HepG2 (cell line): ENCODE measurements around the gene ARHGAP35. TPM values are rescaled to one million over a fixed set of nuclear protein-coding genes. Genes with fewer than 3 reads are reported as not detected.

Source experiments
- ATAC-seq: fragments of 200-7000 bp; cut with Tn5 transposase; 3 replicates; pipeline ENCODE4 v1.9.1; 2020; ENCODE audit warnings: mild to moderate bottlenecking, moderate library complexity
- BruUV-seq: library from RNA; stranded (reverse); fragments of 400-500 nt; replicated peaks from 2 replicates; lab custom pipeline; 2021; lab: Mats Ljungman, UMichigan
- CTCF ChIA-PET: fragments of 300-600 bp; formaldehyde crosslinking; extraction: SDS; loops from one replicate; lab custom pipeline; 2021; ENCODE audit warnings: low total read pairs, inconsistent platforms, low intra/inter-chr PET ratio; lab: Yijun Ruan, JAX
- POLR2A ChIA-PET: fragments of 350-600 bp; sonication (Branson Sonifier 250); formaldehyde crosslinking; loops from one replicate; lab custom pipeline; 2020; ENCODE audit warnings: antibody characterized with exemption, inconsistent platforms; lab: Yijun Ruan, JAX
- DNase-seq: peaks from one replicate; pipeline ENCODE4 v3.0.0-alpha.2; 2015; ENCODE audit warnings: low spot score
- FAIRE-seq: peaks from 3 replicates; lab custom pipeline; 2011; peaks lifted over from hg19 to GRCh38; lab: Jason Lieb, UNC
- H2AFZ ChIP-seq: one replicate; pipeline ENCODE4 v1.6.1; 2011; ENCODE audit warnings: low read length, inconsistent platforms
- H3K27ac ChIP-seq: fragments of 300-600 bp; 3 replicates; pipeline ENCODE4 v1.8.0; 2011; ENCODE audit warnings: mixed run types, mild to moderate bottlenecking, mixed read lengths, low read length, inconsistent platforms; ENCODE audit not compliant: insufficient read depth; ENCODE audit errors: extremely low read length
- H3K27me3 ChIP-seq, 2 experiments: fragments of 200-600 bp in 1 of 2; 2 replicates in 1 of 2; 3 replicates in 1 of 2; pipeline versions ENCODE4 v1.6.0 to v1.8.0; 2011; ENCODE audit warnings: low read length in 2 of 2, mild to moderate bottlenecking in 2 of 2, moderate library complexity in 2 of 2, inconsistent platforms in 1 of 2; ENCODE audit not compliant: insufficient read depth in 2 of 2, control insufficient read depth in 1 of 2
- H3K36me3 ChIP-seq, 2 experiments: fragments of 200-600 bp in 1 of 2; replicated peaks in 1 of 2; 2 replicates in 1 of 2; 3 replicates in 1 of 2; pipeline versions ENCODE4 v1.5.1 to v1.8.0; 2011; ENCODE audit warnings: low read length in 2 of 2, inconsistent platforms in 1 of 2; ENCODE audit not compliant: insufficient read depth in 2 of 2, control insufficient read depth in 1 of 2
- H3K4me1 ChIP-seq: 2 replicates; pipeline ENCODE4 v1.5.1; 2012; ENCODE audit warnings: low read length, inconsistent platforms; ENCODE audit not compliant: insufficient read depth
- H3K4me2 ChIP-seq: 2 replicates; pipeline ENCODE4 v1.6.0; 2011; ENCODE audit warnings: low read depth, low read length, inconsistent platforms
- H3K4me3 ChIP-seq, 3 experiments: fragments of 200-600 bp in 1 of 3; sonication (generic), shearing (Covaris generic) in 1 of 3; replicated peaks in 1 of 3; 2 replicates each; pipeline ENCODE4 v1.5.1; 2011 to 2016; ENCODE audit warnings: low read length in 3 of 3, inconsistent platforms in 2 of 3, low read depth in 2 of 3, mild to moderate bottlenecking in 2 of 3, control low read depth in 1 of 3, mixed read lengths in 1 of 3; ENCODE audit not compliant: insufficient read depth in 1 of 3
- H3K79me2 ChIP-seq: one replicate; pipeline ENCODE4 v1.6.1; 2011; ENCODE audit warnings: low read length, inconsistent platforms; ENCODE audit not compliant: insufficient read depth
- H3K9ac ChIP-seq: 2 replicates; pipeline ENCODE4 v1.6.0; 2011; ENCODE audit warnings: mild to moderate bottlenecking, low read depth, low read length, inconsistent platforms; ENCODE audit not compliant: insufficient read depth
- H3K9me3 ChIP-seq: 2 replicates; pipeline ENCODE4 v1.5.1; 2012; ENCODE audit warnings: mild to moderate bottlenecking, low read length
- H4K20me1 ChIP-seq: 2 replicates; pipeline ENCODE4 v1.6.0; 2011; ENCODE audit warnings: inconsistent platforms, mild to moderate bottlenecking, low read length, moderate library complexity; ENCODE audit not compliant: insufficient read depth
- AKNA ChIP-seq: sonication (generic); formaldehyde crosslinking; IDR thresholded peaks from 2 replicates; pipeline ENCODE4 v1.4.0; 2020; ENCODE audit warnings: missing genetic modification reagents, borderline replicate concordance
- ARNT ChIP-seq: fragments of 450-650 bp; IDR thresholded peaks from 2 replicates; pipeline ENCODE4 v1.6.1; 2017
- CBX1 ChIP-seq: IDR thresholded peaks from one replicate; pipeline ENCODE4 v1.6.1; 2016; ENCODE audit warnings: antibody characterized with exemption, low read depth
- CCDC6 ChIP-seq: sonication (generic); formaldehyde crosslinking; IDR thresholded peaks from 2 replicates; pipeline ENCODE4 v1.8.1; 2022; ENCODE audit warnings: mild to moderate bottlenecking, missing genetic modification reagents, moderate library complexity
- DDIT3 ChIP-seq: sonication (generic); formaldehyde crosslinking; IDR thresholded peaks from 2 replicates; pipeline ENCODE4 v1.4.0; 2020; ENCODE audit warnings: mild to moderate bottlenecking, missing genetic modification reagents
- GATAD2A ChIP-seq: IDR thresholded peaks from 2 replicates; pipeline ENCODE4 v1.6.1; 2016
- RFX5 ChIP-seq: IDR thresholded peaks from 2 replicates; pipeline ENCODE4 v1.6.1; 2011; ENCODE audit warnings: low read depth, low read length, improper control_type of control experiment
- SIX1 ChIP-seq: sonication (generic); formaldehyde crosslinking; IDR thresholded peaks from 2 replicates; pipeline ENCODE4 v1.4.0; 2020; ENCODE audit warnings: missing genetic modification reagents, borderline replicate concordance
- ZBTB21 ChIP-seq: sonication (generic); formaldehyde crosslinking; IDR thresholded peaks from 2 replicates; pipeline ENCODE4 v1.4.0; 2020; ENCODE audit warnings: missing genetic modification reagents
- ZNF205 ChIP-seq: IDR thresholded peaks from 2 replicates; pipeline ENCODE4 v1.6.1; 2018; ENCODE audit warnings: missing biosample characterization, missing genetic modification reagents
- ZNF326 ChIP-seq: sonication (generic); formaldehyde crosslinking; IDR thresholded peaks from 2 replicates; pipeline ENCODE4 v1.4.0; 2020; ENCODE audit warnings: missing genetic modification reagents, borderline replicate concordance
- ZNF337 ChIP-seq: sonication (generic); formaldehyde crosslinking; IDR thresholded peaks from 2 replicates; pipeline ENCODE4 v1.5.1; 2020; ENCODE audit warnings: missing genetic modification reagents, low read depth, mild to moderate bottlenecking, borderline replicate concordance
- ZNF512B ChIP-seq: sonication (generic); formaldehyde crosslinking; IDR thresholded peaks from 2 replicates; pipeline ENCODE4 v1.5.1; 2020; ENCODE audit warnings: missing genetic modification reagents, mild to moderate bottlenecking, borderline replicate concordance
- ZNF576 ChIP-seq: sonication (generic); formaldehyde crosslinking; IDR thresholded peaks from 2 replicates; pipeline ENCODE4 v1.4.0; 2020; ENCODE audit warnings: mild to moderate bottlenecking, missing genetic modification reagents
- ZNF672 ChIP-seq: sonication (generic); formaldehyde crosslinking; IDR thresholded peaks from 2 replicates; pipeline ENCODE4 v1.8.1; 2022; ENCODE audit warnings: missing genetic modification reagents
- ZNF878 ChIP-seq: sonication (generic); formaldehyde crosslinking; IDR thresholded peaks from 2 replicates; pipeline ENCODE4 v1.8.1; 2023; ENCODE audit warnings: mild to moderate bottlenecking, missing genetic modification reagents, moderate library complexity
- WGBS: methylation state at CpG from one replicate; pipeline ENCODE4 v1.1.6; 2017; ENCODE audit warnings: low lambda C conversion rate; 5-methylcytosine and 5-hydroxymethylcytosine counted together
- in situ Hi-C: cut with HindIII; loops from 2 replicates; pipeline ENCODE4 v1.10.0; 2017; ENCODE audit warnings: low pct_unique_long_range_greater_than_20kb; ENCODE audit not compliant: extremely low pct_ligation_motif_present
- intact Hi-C: fragments of 100-400 bp; cut with micrococcal nuclease; formaldehyde crosslinking; loops from one replicate; pipeline ENCODE4 v1.10.0; 2022; ENCODE audit not compliant: unreplicated experiment
- polyA plus RNA-seq, 8 experiments: library from polyadenylated mRNA; depleted of rRNA in 3 of 8; stranded (reverse) in 7 of 8; unstranded in 1 of 8; fragments of >200 nt; fragmentation: Illumina TruSeq in 4 of 8; extraction: Trizol in 4 of 8; gene quantifications; 2 replicates each; pipeline versions ENCODE4 v1.2.1 to v1.2.3, GENCODE V29; 2011 to 2016; ENCODE audit warnings: low read depth in 4 of 8, missing spikeins in 1 of 8, mixed read lengths in 1 of 8; ENCODE audit not compliant: insufficient read depth in 1 of 8
- total RNA-seq, 5 experiments: library from RNA; depleted of rRNA; stranded (reverse); fragments of >200 nt; fragmentation: Illumina TruSeq; extraction: Trizol; gene quantifications; 2 replicates each; pipeline ENCODE4 v1.2.3, GENCODE V29; 2016; ENCODE audit warnings: low read depth in 1 of 5

ARHGAP35 gene
- total and polyA plus RNA-seq, 2 of the 13 experiments (the other 11 are each of a cell fraction or from before 2014, with no cell fraction given) = 30.1 to 30.2 TPM

- TF ChIP-seq AKNA (CRISPR knock-in tag) (no peak), ZNF512B (CRISPR knock-in tag) (no peak), SIX1 (CRISPR knock-in tag) (no peak), GATAD2A (CRISPR knock-in tag) (no peak)
These were observed 45.4 kb downstream of the ARHGAP35 start (continued) for GRCh38 chr19:46906221-46906620.

GRCh38 chr19:46907880-46908279, 47.1 kb downstream of the ARHGAP35 start:
- no peak for FAIRE-seq
- ChIA-PET POLR2A (interaction anchor here (0.9 kb wide), 1 partner anchor 18 kb away, joined by 3 read pairs; no protein-coding TSS in a partner anchor), CTCF (no interaction called here)
- no peaks in the 10 kb centered on the region for H3K9me3 ChIP-seq
- DNase-seq = no peak
- no peak overlapping the region for H2AFZ ChIP-seq
- H3K27me3 ChIP-seq = no peaks in the 10 kb centered on the region
- ATAC-seq = no peak
- no peak overlapping the region for H3K9ac ChIP-seq
- H3K27ac ChIP-seq = no peak overlapping the region
- peaks cover 79% of the 10 kb centered on the region for H3K79me2 ChIP-seq
- intact Hi-C loops (no loop called here), in situ Hi-C loops (no loop called here)
- H4K20me1 ChIP-seq = peaks cover 24% of the 10 kb centered on the region
- H3K4me3 ChIP-seq = no peak overlapping the region
- no peaks in the 10 kb centered on the region; a peak in 1 of 5 replicates for H3K36me3 ChIP-seq
- BruUV-seq = no TSS peak
- H3K4me1 ChIP-seq = peaks cover 44% of the 10 kb centered on the region
- WGBS = 97% methylated on average over 4 of the region's 4 CpGs
- no peak overlapping the region for H3K4me2 ChIP-seq
- TF ChIP-seq ZNF672 (CRISPR knock-in tag) = no peak
- TF ChIP-seq DDIT3 = no peak
- no peak for TF ChIP-seq CCDC6 (CRISPR knock-in tag)
- no peak for TF ChIP-seq ZNF326 (CRISPR knock-in tag)
- no peak for TF ChIP-seq ARNT
- TF ChIP-seq ZBTB21 (CRISPR knock-in tag) = no peak
- no peak for TF ChIP-seq ZNF576 (CRISPR knock-in tag)
- TF ChIP-seq ZNF878 (CRISPR knock-in tag) = no peak
- no peak for TF ChIP-seq ZNF205 (CRISPR knock-in tag)
- no peak for TF ChIP-seq CBX1
- TF ChIP-seq RFX5 = no peak
- no peak for TF ChIP-seq ZNF337 (CRISPR knock-in tag)
